ENCODE measurements around the gene SEC16A.

Gene SEC16A

GRCh38 chr9:136483589-136484152 lies 831 bp upstream of the SEC16A start:
- Histone ChIP-seq H3K4me3 (ENCODE audit: insufficient read depth, low read depth, low read length) (peak overlapping the region; percentile 69), H3K9me3 (ENCODE audit: control insufficient read depth, low read length) (no peaks in the 10 kb centered on the region), H3K27me3 (ENCODE audit: control insufficient read depth, insufficient read depth, low read length, poor library complexity, severe bottlenecking) (no peaks in the 10 kb centered on the region), H3K27ac (ENCODE audit: insufficient read depth, low read depth, low read length, poor library complexity, severe bottlenecking) (peak overlapping the region; percentile 100), H3K36me3 (ENCODE audit: control insufficient read depth, insufficient read depth, low read length) (no peaks in the 10 kb centered on the region), H3K4me1 (ENCODE audit: control insufficient read depth, insufficient read depth, low read length) (peaks cover 11% of the 10 kb centered on the region)
- WGBS, 2 experiments, result 1% methylated on average over 63 of the region's 63 CpGs

- Histone ChIP-seq H3K27ac (ENCODE audit: insufficient read depth, low read depth, low read length, poor library complexity, severe bottlenecking) (peak overlapping the region; percentile 91), H3K4me1 (ENCODE audit: control insufficient read depth, insufficient read depth, low read length) (peaks cover 11% of the 10 kb centered on the region), H3K4me3 (ENCODE audit: insufficient read depth, low read depth, low read length) (peak overlapping the region; percentile 95), H3K27me3 (ENCODE audit: control insufficient read depth, insufficient read depth, low read length, poor library complexity, severe bottlenecking) (no peaks in the 10 kb centered on the region), H3K36me3 (ENCODE audit: control insufficient read depth, insufficient read depth, low read length) (peaks cover 4% of the 10 kb centered on the region), H3K9me3 (ENCODE audit: control insufficient read depth, low read length) (no peaks in the 10 kb centered on the region)
- 2% methylated on average over 39 of the region's 39 CpGs for WGBS, 2 experiments
These were observed 621 bp downstream of the SEC16A start for GRCh38 chr9:136482046-136482792.

- H3K27me3 ChIP-seq (ENCODE audit: control insufficient read depth, insufficient read depth, low read length, poor library complexity, severe bottlenecking), result no peaks in the 10 kb centered on the region
- 70 to 72% methylated on average over 5 of the region's 5 CpGs for WGBS, 2 experiments
- H3K4me3 ChIP-seq (ENCODE audit: insufficient read depth, low read depth, low read length), result peak overlapping the region; percentile 95
- H3K27ac ChIP-seq (ENCODE audit: insufficient read depth, low read depth, low read length, poor library complexity, severe bottlenecking), result no peak overlapping the region
- peaks cover 10% of the 10 kb centered on the region for H3K36me3 ChIP-seq (ENCODE audit: control insufficient read depth, insufficient read depth, low read length)
- H3K9me3 ChIP-seq (ENCODE audit: control insufficient read depth, low read length), result no peaks in the 10 kb centered on the region
- H3K4me1 ChIP-seq (ENCODE audit: control insufficient read depth, insufficient read depth, low read length), result peaks cover 11% of the 10 kb centered on the region
These were observed 1.3 kb downstream of the SEC16A start for GRCh38 chr9:136481558-136481957.

GRCh38 chr9:136476369-136477150 lies 6.3 kb downstream of the SEC16A start:
- Histone ChIP-seq H3K27me3 (ENCODE audit: control insufficient read depth, insufficient read depth, low read length, poor library complexity, severe bottlenecking) (no peaks in the 10 kb centered on the region), H3K27ac (ENCODE audit: insufficient read depth, low read depth, low read length, poor library complexity, severe bottlenecking) (no peak overlapping the region), H3K4me3 (ENCODE audit: insufficient read depth, low read depth, low read length) (no peak overlapping the region), H3K4me1 (ENCODE audit: control insufficient read depth, insufficient read depth, low read length) (peaks cover 2% of the 10 kb centered on the region), H3K36me3 (ENCODE audit: control insufficient read depth, insufficient read depth, low read length) (peaks cover 49% of the 10 kb centered on the region), H3K9me3 (ENCODE audit: control insufficient read depth, low read length) (no peaks in the 10 kb centered on the region)
- 94 to 96% methylated on average over 25 of the region's 25 CpGs for WGBS, 2 experiments

GRCh38 chr9:136474974-136475865 lies 7.6 kb downstream of the SEC16A start:
- Histone ChIP-seq H3K27me3 (ENCODE audit: control insufficient read depth, insufficient read depth, low read length, poor library complexity, severe bottlenecking) (no peaks in the 10 kb centered on the region), H3K4me1 (ENCODE audit: control insufficient read depth, insufficient read depth, low read length) (no peaks in the 10 kb centered on the region), H3K4me3 (ENCODE audit: insufficient read depth, low read depth, low read length) (no peak overlapping the region), H3K9me3 (ENCODE audit: control insufficient read depth, low read length) (no peaks in the 10 kb centered on the region), H3K27ac (ENCODE audit: insufficient read depth, low read depth, low read length, poor library complexity, severe bottlenecking) (no peak overlapping the region), H3K36me3 (ENCODE audit: control insufficient read depth, insufficient read depth, low read length) (peaks cover 55% of the 10 kb centered on the region)
- 95 to 97% methylated on average over 34 of the region's 34 CpGs for WGBS, 2 experiments

GRCh38 chr9:136474021-136474640 lies 8.7 kb downstream of the SEC16A start:
- H3K9me3 ChIP-seq (ENCODE audit: control insufficient read depth, low read length), result no peaks in the 10 kb centered on the region
- H3K27ac ChIP-seq (ENCODE audit: insufficient read depth, low read depth, low read length, poor library complexity, severe bottlenecking), result no peak overlapping the region
- H3K27me3 ChIP-seq (ENCODE audit: control insufficient read depth, insufficient read depth, low read length, poor library complexity, severe bottlenecking), result no peaks in the 10 kb centered on the region
- peaks cover 55% of the 10 kb centered on the region for H3K36me3 ChIP-seq (ENCODE audit: control insufficient read depth, insufficient read depth, low read length)
- 92% methylated on average over 27 of the region's 27 CpGs for WGBS, 2 experiments
- no peak overlapping the region for H3K4me3 ChIP-seq (ENCODE audit: insufficient read depth, low read depth, low read length)
- H3K4me1 ChIP-seq (ENCODE audit: control insufficient read depth, insufficient read depth, low read length), result no peaks in the 10 kb centered on the region

GRCh38 chr9:136473354-136473721 lies 9.5 kb downstream of the SEC16A start:
- 95 to 96% methylated on average over 14 of the region's 14 CpGs for WGBS, 2 experiments
- no peak overlapping the region for H3K27ac ChIP-seq (ENCODE audit: insufficient read depth, low read depth, low read length, poor library complexity, severe bottlenecking)
- no peaks in the 10 kb centered on the region for H3K4me1 ChIP-seq (ENCODE audit: control insufficient read depth, insufficient read depth, low read length)
- H3K36me3 ChIP-seq (ENCODE audit: control insufficient read depth, insufficient read depth, low read length), result peaks cover 56% of the 10 kb centered on the region
- no peaks in the 10 kb centered on the region for H3K27me3 ChIP-seq (ENCODE audit: control insufficient read depth, insufficient read depth, low read length, poor library complexity, severe bottlenecking)
- H3K4me3 ChIP-seq (ENCODE audit: insufficient read depth, low read depth, low read length), result no peak overlapping the region
- no peaks in the 10 kb centered on the region for H3K9me3 ChIP-seq (ENCODE audit: control insufficient read depth, low read length)

- Histone ChIP-seq H3K36me3 (ENCODE audit: control insufficient read depth, insufficient read depth, low read length) (peaks cover 62% of the 10 kb centered on the region), H3K9me3 (ENCODE audit: control insufficient read depth, low read length) (no peaks in the 10 kb centered on the region)
- WGBS, 2 experiments, result 95 to 96% methylated on average over 28 of the region's 28 CpGs
These were observed 10.0 kb downstream of the SEC16A start for GRCh38 chr9:136472640-136473353.

GRCh38 chr9:136471802-136472487 lies 10.9 kb downstream of the SEC16A start:
- Histone ChIP-seq H3K4me1 (ENCODE audit: control insufficient read depth, insufficient read depth, low read length) (no peaks in the 10 kb centered on the region), H3K9me3 (ENCODE audit: control insufficient read depth, low read length) (no peaks in the 10 kb centered on the region), H3K27ac (ENCODE audit: insufficient read depth, low read depth, low read length, poor library complexity, severe bottlenecking) (no peak overlapping the region), H3K27me3 (ENCODE audit: control insufficient read depth, insufficient read depth, low read length, poor library complexity, severe bottlenecking) (no peaks in the 10 kb centered on the region), H3K36me3 (ENCODE audit: control insufficient read depth, insufficient read depth, low read length) (peaks cover 62% of the 10 kb centered on the region), H3K4me3 (ENCODE audit: insufficient read depth, low read depth, low read length) (no peak overlapping the region)
- 95 to 96% methylated on average over 19 of the region's 19 CpGs for WGBS, 2 experiments

More at GRCh38 chr9:136472640-136473353, 10.0 kb downstream of the SEC16A start:
- Histone ChIP-seq H3K4me3 (ENCODE audit: insufficient read depth, low read depth, low read length) (no peak overlapping the region), H3K27me3 (ENCODE audit: control insufficient read depth, insufficient read depth, low read length, poor library complexity, severe bottlenecking) (no peaks in the 10 kb centered on the region), H3K4me1 (ENCODE audit: control insufficient read depth, insufficient read depth, low read length) (no peaks in the 10 kb centered on the region), H3K27ac (ENCODE audit: insufficient read depth, low read depth, low read length, poor library complexity, severe bottlenecking) (no peak overlapping the region)
